ENCODE measurements around the gene ZNF436. TPM values are rescaled to one million over a fixed set of nuclear protein-coding genes. Genes with fewer than 3 reads are reported as not detected.

ZNF436 gene
- total and polyA plus RNA-seq, 2 of the 13 experiments (the other 11 are each of a cell fraction or from before 2014, with no cell fraction given): 4.3 to 9.9 TPM

GRCh38 chr1:23368562-23369334 lies 888 bp downstream of the ZNF436 start (continued):
- TF ChIP-seq DDIT3 (CRISPR knock-in tag; IDR thresholded peaks at IDR 0.05) (no peak), ZNF629 (CRISPR knock-in tag; conservative IDR thresholded peaks at IDR 0.05) (no peak), ZSCAN30 (CRISPR knock-in tag; IDR thresholded peaks at IDR 0.05) (no peak), UBTF (CRISPR knock-in tag; IDR thresholded peaks at IDR 0.05) (peak; percentile 87), ELF4 (CRISPR knock-in tag; IDR thresholded peaks at IDR 0.05; ENCODE audit: borderline replicate concordance) (no peak; the same call in none of the 2 replicates), HNRNPUL1 (IDR thresholded peaks at IDR 0.05; ENCODE audit: low read depth, low read length) (no peak), SATB2 (CRISPR knock-in tag; IDR thresholded peaks at IDR 0.05) (no peak), ZHX1 (CRISPR knock-in tag; IDR thresholded peaks at IDR 0.05; ENCODE audit: low read depth) (peak; percentile 45; the same call in 1 of the 2 replicates), HIC2 (CRISPR knock-in tag; IDR thresholded peaks at IDR 0.05; ENCODE audit: low read depth) (no peak), GATA4 (IDR thresholded peaks at IDR 0.05; ENCODE audit: borderline replicate concordance, low read depth) (peak; percentile 36; the same call in 1 of the 2 replicates), ARID3A (IDR thresholded peaks at IDR 0.05; ENCODE audit: low read depth, low read length) (no peak), REL (CRISPR knock-in tag; conservative IDR thresholded peaks at IDR 0.05) (no peak; the same call in 1 of the 2 replicates), STAT5B (CRISPR knock-in tag; IDR thresholded peaks at IDR 0.05) (no peak), RFX1 (IDR thresholded peaks at IDR 0.05) (no peak), SAFB2 (CRISPR knock-in tag; IDR thresholded peaks at IDR 0.05; ENCODE audit: borderline replicate concordance, low read depth) (0 out of 2 replicates have a peak, but pooled peaks have one; percentile 66), PRDM4 (CRISPR knock-in tag; IDR thresholded peaks at IDR 0.05; ENCODE audit: borderline replicate concordance) (no peak), ZNF790 (CRISPR knock-in tag; IDR thresholded peaks at IDR 0.05; ENCODE audit: borderline replicate concordance) (no peak; the same call in 1 of the 2 replicates)

Measured in HepG2 (cell line).